Cardiac muscle cell (in vitro differentiated cells and primary cell): ENCODE measurements around the gene COL4A2. TPM values are rescaled to one million over a fixed set of nuclear protein-coding genes. Genes with fewer than 3 reads are reported as not detected.
"Not testable (repeated sequence)": the region's sequence is repeated elsewhere in the genome, so short reads cannot be mapped to it uniquely, and the experiment has no call there.

ENCODE experiments used
- DNase-seq, 2 donors: peaks; one replicate each; pipeline versions ENCODE4 v3.0.0 to v3.0.0-alpha.2; 2010 to 2017; ENCODE audit warnings: low read depth in 1 of 2, low spot score in 1 of 2
- H3K27ac ChIP-seq: fragments of 200-600 bp; sonication (generic); 2 replicates; pipeline ENCODE4 v1.5.1; 2016
- H3K27me3 ChIP-seq: fragments of 200-600 bp; sonication (generic); 2 replicates; pipeline ENCODE4 v1.6.0; 2016; ENCODE audit warnings: control low read depth
- H3K36me3 ChIP-seq: fragments of 200-600 bp; sonication (generic); 2 replicates; pipeline ENCODE4 v1.5.1; 2016; ENCODE audit warnings: control low read depth
- H3K4me1 ChIP-seq: fragments of 200-600 bp; sonication (generic); 2 replicates; pipeline ENCODE4 v1.8.1; 2017; ENCODE audit warnings: low read depth, mild to moderate bottlenecking, mixed run types
- H3K4me3 ChIP-seq: fragments of 200-600 bp; sonication (generic); 2 replicates; pipeline ENCODE4 v1.5.1; 2016; ENCODE audit warnings: mild to moderate bottlenecking
- H3K9me3 ChIP-seq: fragments of 200-600 bp; sonication (generic); 2 replicates; pipeline ENCODE4 v1.5.1; 2017; ENCODE audit warnings: low read depth, mild to moderate bottlenecking, control low read depth
- polyA plus RNA-seq: library from polyadenylated mRNA; unstranded; fragments of >200 nt; fragmentation: Nextera tagmentation; extraction: Ambion mirVana; gene quantifications from 2 replicates; pipeline ENCODE4 v1.2.1, GENCODE V29; 2016
- total RNA-seq: library from RNA; depleted of rRNA; stranded (reverse); fragments of >200 nt; gene quantifications from 2 replicates; pipeline ENCODE4 v1.2.3, GENCODE V29; 2016
- TF ChIP-seq, protein P1 (sequence below): IDR thresholded peaks from 2 replicates; pipeline ENCODE4 v1.5.1; 2012; ENCODE audit warnings: low read depth, mild to moderate bottlenecking, low read length

Gene COL4A2
- total and polyA plus RNA-seq, 2 experiments from 2014 or later: 184 to 516 TPM

DNA sequence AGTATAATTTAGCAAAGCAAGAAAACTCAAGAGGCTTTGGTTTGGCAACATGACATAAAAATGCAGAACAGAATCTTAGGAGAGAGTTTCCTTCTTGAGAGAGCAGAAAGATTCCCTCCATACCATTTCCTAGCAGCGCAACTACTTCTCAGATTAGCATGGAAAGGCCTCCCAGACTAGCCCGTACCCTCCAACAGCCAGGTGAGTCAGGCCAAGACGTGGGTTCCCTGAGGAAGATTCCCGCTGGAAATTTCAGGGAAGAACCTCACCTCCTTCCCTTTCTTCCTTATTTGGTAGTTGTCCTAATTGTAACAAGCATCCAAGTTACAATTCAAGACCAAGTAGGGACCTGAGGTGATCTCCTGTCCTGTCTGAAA lies 12.3 kb downstream of the COL4A2 start:
- H3K27me3 ChIP-seq: no peaks in the 10 kb centered on the region
- TF ChIP-seq, protein P1, sequence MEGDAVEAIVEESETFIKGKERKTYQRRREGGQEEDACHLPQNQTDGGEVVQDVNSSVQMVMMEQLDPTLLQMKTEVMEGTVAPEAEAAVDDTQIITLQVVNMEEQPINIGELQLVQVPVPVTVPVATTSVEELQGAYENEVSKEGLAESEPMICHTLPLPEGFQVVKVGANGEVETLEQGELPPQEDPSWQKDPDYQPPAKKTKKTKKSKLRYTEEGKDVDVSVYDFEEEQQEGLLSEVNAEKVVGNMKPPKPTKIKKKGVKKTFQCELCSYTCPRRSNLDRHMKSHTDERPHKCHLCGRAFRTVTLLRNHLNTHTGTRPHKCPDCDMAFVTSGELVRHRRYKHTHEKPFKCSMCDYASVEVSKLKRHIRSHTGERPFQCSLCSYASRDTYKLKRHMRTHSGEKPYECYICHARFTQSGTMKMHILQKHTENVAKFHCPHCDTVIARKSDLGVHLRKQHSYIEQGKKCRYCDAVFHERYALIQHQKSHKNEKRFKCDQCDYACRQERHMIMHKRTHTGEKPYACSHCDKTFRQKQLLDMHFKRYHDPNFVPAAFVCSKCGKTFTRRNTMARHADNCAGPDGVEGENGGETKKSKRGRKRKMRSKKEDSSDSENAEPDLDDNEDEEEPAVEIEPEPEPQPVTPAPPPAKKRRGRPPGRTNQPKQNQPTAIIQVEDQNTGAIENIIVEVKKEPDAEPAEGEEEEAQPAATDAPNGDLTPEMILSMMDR: no peak
- no peaks in the 10 kb centered on the region for H3K36me3 ChIP-seq
- H3K4me1 ChIP-seq: peaks cover 17% of the 10 kb centered on the region
- no peak overlapping the region for H3K4me3 ChIP-seq
- no peaks in the 10 kb centered on the region for H3K9me3 ChIP-seq
- no peak for DNase-seq
- no peak overlapping the region for H3K27ac ChIP-seq

DNA sequence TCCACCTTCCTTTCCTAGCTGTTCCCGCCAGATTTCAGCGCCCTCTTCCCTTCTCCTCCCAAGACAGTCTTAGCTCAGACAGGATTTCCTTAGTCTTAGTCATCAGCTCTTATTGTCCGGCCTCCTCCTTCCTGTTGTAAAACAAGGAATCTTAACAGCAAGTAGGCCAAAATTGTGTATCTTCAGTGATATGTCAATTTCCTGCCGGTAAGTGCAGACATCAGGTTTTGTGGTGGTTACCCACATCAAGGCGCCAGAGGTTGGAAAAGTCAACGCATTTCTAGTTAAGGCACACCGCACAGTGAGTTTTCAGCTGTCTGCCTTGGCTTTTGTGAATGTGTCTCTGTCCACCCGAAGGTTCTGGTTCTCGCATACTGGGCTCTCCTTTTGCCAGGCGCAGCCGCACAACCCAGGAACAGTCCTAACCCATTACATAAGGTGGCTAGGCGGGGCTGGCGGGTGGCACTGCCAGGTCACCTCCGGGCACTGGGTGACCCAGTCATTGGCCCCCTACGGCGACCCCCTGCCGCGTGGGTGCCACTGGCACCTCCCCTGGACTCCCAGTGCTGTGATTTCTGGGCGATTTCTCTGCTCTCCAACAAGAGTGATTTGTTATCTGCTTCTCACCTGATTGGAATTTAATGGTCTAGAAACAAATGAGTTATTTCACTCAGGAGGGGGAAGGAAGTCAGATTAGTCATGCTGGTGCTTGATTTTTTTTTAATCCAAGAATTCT lies 12.9 kb downstream of the COL4A2 start:
- peaks cover 17% of the 10 kb centered on the region for H3K4me1 ChIP-seq

DNA sequence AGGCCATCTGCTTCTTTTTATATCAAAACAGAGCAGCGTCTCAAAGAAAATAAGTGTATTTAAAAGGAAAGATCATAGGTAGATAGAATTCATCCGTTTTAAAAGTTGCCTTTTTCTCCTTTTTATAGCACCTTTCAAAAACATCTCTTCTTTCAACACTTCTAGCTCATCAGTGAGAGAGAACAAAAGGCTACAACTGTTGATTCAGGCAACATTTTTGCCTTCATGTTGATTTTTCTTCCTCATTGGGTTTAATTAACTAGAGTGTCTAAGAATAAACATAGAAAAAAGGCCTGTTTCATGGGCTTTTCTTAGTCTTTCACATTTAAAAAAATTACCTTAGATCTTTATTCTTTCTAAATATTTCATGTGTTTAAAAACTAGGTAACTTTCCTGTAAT lies 13.6 kb downstream of the COL4A2 start:
- Histone ChIP-seq H3K27ac (no peak overlapping the region), H3K36me3 (no peaks in the 10 kb centered on the region)
- no peak for DNase-seq

More for the DNA sequence above, 12.9 kb downstream of the COL4A2 start:
- no peak overlapping the region for H3K27ac ChIP-seq
- no peaks in the 10 kb centered on the region for H3K36me3 ChIP-seq
- no peaks in the 10 kb centered on the region for H3K9me3 ChIP-seq
- TF ChIP-seq, protein P1: no peak
- peak in 1 of 2 donors; percentile 64 for DNase-seq
- no peak overlapping the region for H3K4me3 ChIP-seq
- no peaks in the 10 kb centered on the region for H3K27me3 ChIP-seq

DNA sequence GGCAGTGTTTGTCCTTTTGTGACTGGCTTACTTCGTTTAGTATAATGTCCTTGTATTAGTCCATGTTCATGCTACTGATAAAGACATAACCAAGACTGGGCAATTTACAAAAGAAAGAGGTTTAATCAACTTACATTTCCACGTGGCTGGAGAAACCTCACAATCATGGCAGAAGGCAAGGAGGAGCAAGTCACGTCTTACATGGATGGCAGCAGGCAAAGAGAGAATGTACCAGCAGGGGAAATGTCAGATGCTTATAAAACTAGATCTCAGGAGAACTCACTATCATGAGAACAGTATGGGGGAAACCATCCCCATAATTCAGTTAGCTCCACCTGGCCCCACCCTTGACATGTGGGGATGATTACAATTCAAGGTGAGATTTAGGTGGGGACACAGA lies 14.5 kb downstream of the COL4A2 start:
- H3K9me3 ChIP-seq, H3K4me3 ChIP-seq, H3K27ac ChIP-seq, DNase-seq, H3K27me3 ChIP-seq, H3K36me3 ChIP-seq: not testable (repeated sequence)
- peaks cover 22% of the 10 kb centered on the region for H3K4me1 ChIP-seq

More for the DNA sequence above, 13.6 kb downstream of the COL4A2 start:
- no peak overlapping the region for H3K4me3 ChIP-seq
- H3K9me3 ChIP-seq: no peaks in the 10 kb centered on the region
- TF ChIP-seq, protein P1: no peak
- H3K4me1 ChIP-seq: peaks cover 16% of the 10 kb centered on the region
- H3K27me3 ChIP-seq: no peaks in the 10 kb centered on the region

DNA sequence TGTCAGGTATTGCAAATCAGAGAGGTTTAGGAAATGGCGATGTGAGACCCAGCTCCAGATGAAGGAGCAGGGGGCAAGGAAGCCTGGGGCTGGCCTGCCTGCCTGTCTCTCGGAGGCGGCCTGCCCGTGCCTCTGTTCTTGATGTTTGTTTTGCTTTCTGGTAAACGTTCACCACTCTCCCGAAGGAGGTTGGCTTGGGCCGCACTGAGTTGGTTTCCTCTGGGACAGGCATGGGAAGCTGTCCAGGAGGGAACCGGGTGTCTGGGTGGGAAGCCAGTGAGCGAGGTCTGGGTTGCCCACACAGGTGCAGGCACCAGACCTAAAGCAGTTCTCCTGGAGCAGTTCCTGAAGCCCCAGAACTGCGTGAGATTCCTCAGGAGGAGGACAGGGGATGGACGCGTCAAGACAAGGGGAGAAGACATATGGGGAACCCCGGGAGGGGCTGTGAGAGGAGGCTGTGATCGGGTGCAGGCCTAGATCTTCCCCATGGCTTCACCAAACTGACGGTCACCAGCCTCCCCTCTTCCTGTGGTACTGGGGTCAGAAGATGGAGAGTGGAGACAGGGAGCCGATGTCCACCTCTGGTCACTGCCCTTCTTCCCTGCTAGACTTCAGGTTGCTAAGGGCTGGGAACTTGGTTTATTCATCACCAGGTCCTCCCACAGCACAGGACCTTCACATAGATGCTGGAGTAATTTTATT lies 15.2 kb downstream of the COL4A2 start:
- Histone ChIP-seq H3K4me1 (peaks cover 29% of the 10 kb centered on the region), H3K27ac (no peak overlapping the region), H3K9me3 (no peaks in the 10 kb centered on the region), H3K4me3 (no peak overlapping the region), H3K36me3 (no peaks in the 10 kb centered on the region), H3K27me3 (no peaks in the 10 kb centered on the region)
- TF ChIP-seq, protein P1: no peak
- DNase-seq: no peak

DNA sequence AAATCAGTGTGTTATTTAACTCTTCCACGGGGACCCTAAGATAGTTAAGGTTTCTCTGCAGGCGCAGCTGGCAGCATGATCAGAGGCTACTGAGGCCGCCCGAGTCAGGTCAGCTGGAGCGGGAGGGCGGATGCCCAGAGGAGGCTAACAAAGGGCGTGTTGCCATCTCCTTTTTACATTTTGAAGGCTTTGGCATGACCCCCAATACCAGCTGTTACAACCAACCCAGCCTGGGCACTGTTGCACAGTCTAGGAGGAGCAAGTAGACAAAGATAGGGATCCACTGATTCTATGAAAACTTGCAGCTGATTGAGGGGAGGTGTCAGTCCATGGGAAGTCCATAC lies 15.7 kb downstream of the COL4A2 start:
- Histone ChIP-seq H3K9me3 (no peaks in the 10 kb centered on the region), H3K4me3 (no peak overlapping the region), H3K4me1 (peaks cover 29% of the 10 kb centered on the region), H3K27me3 (no peaks in the 10 kb centered on the region), H3K27ac (no peak overlapping the region), H3K36me3 (no peaks in the 10 kb centered on the region)
- DNase-seq: no peak
- TF ChIP-seq, protein P1: no peak
